TTC549 (cell line): ENCODE measurements around the gene CLIC6.
"Not testable (repeated sequence)": the region's sequence is repeated elsewhere in the genome, so short reads cannot be mapped to it uniquely, and the experiment has no call there.

Experiments used
- FAIRE-seq: peaks from 2 replicates; lab custom pipeline; 2012; peaks lifted over from hg19 to GRCh38; lab: Jason Lieb, UNC

Gene CLIC6

GRCh38 chr21:34653522-34653921 is 15.3 kb upstream of the CLIC6 start:
- FAIRE-seq, result no peak

GRCh38 chr21:34661848-34662247 is 6.9 kb upstream of the CLIC6 start:
- FAIRE-seq, result no peak

- FAIRE-seq, result no peak
Observed at GRCh38 chr21:34667761-34668160, 1.0 kb upstream of the CLIC6 start.

- FAIRE-seq, result no peak
Observed at GRCh38 chr21:34669149-34669879, 520 bp downstream of the CLIC6 start.

- not testable (repeated sequence) for FAIRE-seq
Observed at GRCh38 chr21:34669880-34670219, 1.1 kb downstream of the CLIC6 start.

- no peak for FAIRE-seq
Observed at GRCh38 chr21:34670220-34670961, 1.6 kb downstream of the CLIC6 start.

GRCh38 chr21:34670962-34671348 is 2.2 kb downstream of the CLIC6 start:
- FAIRE-seq, result no peak

GRCh38 chr21:34671462-34671861 is 2.7 kb downstream of the CLIC6 start:
- FAIRE-seq, result no peak

GRCh38 chr21:34671891-34672290 is 3.1 kb downstream of the CLIC6 start:
- no peak for FAIRE-seq

- FAIRE-seq, result no peak
Observed at GRCh38 chr21:34673006-34673405, 4.2 kb downstream of the CLIC6 start.

GRCh38 chr21:34674468-34674867 is 5.7 kb downstream of the CLIC6 start:
- FAIRE-seq, result no peak

GRCh38 chr21:34675871-34676270 is 7.1 kb downstream of the CLIC6 start:
- FAIRE-seq, result no peak

- FAIRE-seq, result no peak
Observed at GRCh38 chr21:34679051-34679450, 10.3 kb downstream of the CLIC6 start.

- no peak for FAIRE-seq
Observed at GRCh38 chr21:34684174-34684876, 15.5 kb downstream of the CLIC6 start.

GRCh38 chr21:34687065-34687464 is 18.3 kb downstream of the CLIC6 start:
- FAIRE-seq, result no peak

- FAIRE-seq, result no peak
Observed at GRCh38 chr21:34687745-34688144, 19.0 kb downstream of the CLIC6 start.

GRCh38 chr21:34688145-34688544 is 19.4 kb downstream of the CLIC6 start:
- FAIRE-seq, result no peak

GRCh38 chr21:34688715-34689114 is 19.9 kb downstream of the CLIC6 start:
- no peak for FAIRE-seq

GRCh38 chr21:34690041-34690792 is 21.4 kb downstream of the CLIC6 start:
- FAIRE-seq, result no peak

GRCh38 chr21:34690793-34691175 is 22.0 kb downstream of the CLIC6 start:
- FAIRE-seq, result no peak

- no peak for FAIRE-seq
Observed at GRCh38 chr21:34691390-34692032, 22.7 kb downstream of the CLIC6 start.

- no peak for FAIRE-seq
Observed at GRCh38 chr21:34692458-34693020, 23.7 kb downstream of the CLIC6 start.
